K562 (cell line): ENCODE measurements around the gene KIF21A. TPM values are rescaled to one million over a fixed set of nuclear protein-coding genes. Genes with fewer than 3 reads are reported as not detected.

Source experiments
- ATAC-seq: fragments of 200-7000 bp; cut with Tn5 transposase; 3 replicates; pipeline ENCODE4 v1.9.1; 2020; ENCODE audit warnings: moderate library complexity
- BruUV-seq: library from RNA; stranded (reverse); fragments of 400-500 nt; replicated peaks from 2 replicates; lab custom pipeline; 2021; lab: Mats Ljungman, UMichigan
- CTCF ChIA-PET: fragments of 300-600 bp; formaldehyde crosslinking; extraction: SDS; loops from one replicate; lab custom pipeline; 2021; ENCODE audit warnings: low intra/inter-chr PET ratio; lab: Yijun Ruan, JAX
- POLR2A ChIA-PET: fragments of 300-600, 350-650 bp; sonication (Branson Sonifier 250); formaldehyde crosslinking; extraction: SDS; loops from one replicate; lab custom pipeline; 2021; ENCODE audit warnings: antibody characterized with exemption, inconsistent platforms; lab: Yijun Ruan, JAX
- DNase-seq, 4 experiments: peaks; one replicate each; pipeline versions ENCODE4 v3.0.0 to v3.0.0-alpha.2; 2011 to 2018; ENCODE audit warnings: low spot score in 3 of 4, mixed read lengths in 3 of 4; ENCODE audit errors: extremely low read depth in 1 of 4
- FAIRE-seq: peaks from 2 replicates; lab custom pipeline; 2011; peaks lifted over from hg19 to GRCh38; lab: Jason Lieb, UNC
- H2AFZ ChIP-seq: 2 replicates; pipeline ENCODE4 v1.6.0; 2011; ENCODE audit warnings: low read depth, low read length, control low read depth, inconsistent platforms
- H3K27ac ChIP-seq: fragments of 200-600 bp; 3 replicates; pipeline ENCODE4 v1.8.0; 2011; ENCODE audit warnings: low read depth, mild to moderate bottlenecking, control low read depth, inconsistent platforms, low read length, moderate library complexity, mixed read lengths; ENCODE audit errors: extremely low read depth
- H3K27me3 ChIP-seq, 2 experiments: fragments of 300-600 bp in 1 of 2; 2 replicates in 1 of 2; 3 replicates in 1 of 2; pipeline versions ENCODE4 v1.6.0 to v1.8.0; 2011; ENCODE audit warnings: inconsistent platforms in 2 of 2, low read length in 2 of 2, mild to moderate bottlenecking in 1 of 2, mixed read lengths in 1 of 2, moderate library complexity in 1 of 2; ENCODE audit not compliant: control insufficient read depth in 2 of 2, insufficient read depth in 2 of 2
- H3K36me3 ChIP-seq: fragments of 300-600 bp; 3 replicates; pipeline ENCODE4 v1.8.0; 2011; ENCODE audit warnings: mild to moderate bottlenecking, low read length, inconsistent platforms; ENCODE audit not compliant: control insufficient read depth, insufficient read depth
- H3K4me1 ChIP-seq, 2 experiments: fragments of 200-600 bp in 1 of 2; replicated peaks in 1 of 2; 2 replicates in 1 of 2; 3 replicates in 1 of 2; pipeline versions ENCODE4 v1.5.1 to v1.8.0; 2011; ENCODE audit warnings: inconsistent platforms in 2 of 2, low read length in 2 of 2, mild to moderate bottlenecking in 1 of 2, mixed read lengths in 1 of 2, moderate library complexity in 1 of 2; ENCODE audit not compliant: control insufficient read depth in 2 of 2, insufficient read depth in 2 of 2
- H3K4me2 ChIP-seq: 2 replicates; pipeline ENCODE4 v1.6.1; 2011; ENCODE audit warnings: low read length, control low read depth, inconsistent platforms, mixed read lengths; ENCODE audit not compliant: insufficient read depth
- H3K4me3 ChIP-seq: fragments of 200-600 bp; sonication (generic), shearing (Covaris generic); 2 replicates; pipeline ENCODE4 v1.5.1; 2016; ENCODE audit warnings: control low read depth, inconsistent platforms
- H3K79me2 ChIP-seq: fragments of 200-600 bp; 3 replicates; pipeline ENCODE4 v1.8.0; 2011; ENCODE audit warnings: low read length, inconsistent platforms; ENCODE audit not compliant: control insufficient read depth, insufficient read depth
- H3K9ac ChIP-seq, 2 experiments: 2 replicates each; pipeline versions ENCODE4 v1.6.0 to v1.6.1; 2011; ENCODE audit warnings: low read depth in 2 of 2, low read length in 2 of 2, control low read depth in 1 of 2, inconsistent platforms in 1 of 2, mild to moderate bottlenecking in 1 of 2, mixed read lengths in 1 of 2; ENCODE audit not compliant: insufficient read depth in 1 of 2
- H3K9me1 ChIP-seq: one replicate; pipeline ENCODE4 v1.6.0; 2011; ENCODE audit warnings: inconsistent platforms, mild to moderate bottlenecking, low read length, moderate library complexity; ENCODE audit not compliant: control insufficient read depth, insufficient read depth
- H3K9me3 ChIP-seq: replicated peaks from 2 replicates; pipeline ENCODE4 v1.5.1; 2011; ENCODE audit warnings: low read depth, low read length, inconsistent platforms; ENCODE audit not compliant: control insufficient read depth, insufficient read depth
- H4K20me1 ChIP-seq: replicated peaks from 2 replicates; pipeline ENCODE4 v1.6.1; 2011; ENCODE audit warnings: low read length, inconsistent platforms, mixed read lengths; ENCODE audit not compliant: control insufficient read depth, insufficient read depth
- AFF1 ChIP-seq, 2 experiments: fragments of 450-650 bp; IDR thresholded peaks; 2 replicates each; pipeline ENCODE4 v1.6.1; 2018; ENCODE audit warnings: mild to moderate bottlenecking in 2 of 2, low read depth in 1 of 2; ENCODE audit not compliant: partially characterized antibody in 2 of 2
- HSF4 ChIP-seq: fragments of 250-450 bp; sonication (Bioruptor Pico); IDR thresholded peaks from 2 replicates; pipeline ENCODE4 v2.1.2; 2022; ENCODE audit warnings: mild to moderate bottlenecking, moderate library complexity, borderline replicate concordance
- RB1 ChIP-seq: fragments of 450-650 bp; IDR thresholded peaks from 2 replicates; pipeline ENCODE4 v1.6.1; 2017; ENCODE audit warnings: low read depth, mild to moderate bottlenecking
- RBM17 ChIP-seq: fragments of 200-400 bp; formaldehyde crosslinking; IDR thresholded peaks from 2 replicates; pipeline ENCODE4 v1.6.1; 2017; ENCODE audit warnings: low read depth, mild to moderate bottlenecking, low read length, borderline replicate concordance
- ZKSCAN8 ChIP-seq: fragments of 200-800 bp; sonication (Bioruptor generic); IDR thresholded peaks from 2 replicates; pipeline ENCODE4 v1.6.1; 2016; ENCODE audit warnings: missing genetic modification characterization, missing compliant biosample characterization
- ZNF280A ChIP-seq: fragments of 450-650 bp; IDR thresholded peaks from 2 replicates; pipeline ENCODE4 v1.6.1; 2018; ENCODE audit warnings: mild to moderate bottlenecking, low read depth; ENCODE audit not compliant: partially characterized antibody
- WGBS: fragments of 100-300 bp; shearing (Covaris generic); methylation state at CpG from one replicate; pipeline ENCODE4 v1.1.6; 2016; ENCODE audit warnings: low coverage, mixed read lengths; ENCODE audit not compliant: insufficient coverage; ENCODE audit errors: missing lambda C conversion rate; 5-methylcytosine and 5-hydroxymethylcytosine counted together
- in situ Hi-C: fragments of 300-500 bp; cut with MboI; formaldehyde crosslinking; loops from 4 replicates; pipeline ENCODE4 v1.15.0; 2018; ENCODE audit warnings: inconsistent platforms, mixed read lengths
- intact Hi-C: fragments of 100-400 bp; cut with micrococcal nuclease; formaldehyde crosslinking; loops from 2 replicates; pipeline ENCODE4 v1.14.2; 2022
- polyA plus RNA-seq, 8 experiments: library from polyadenylated mRNA; depleted of rRNA in 4 of 8; stranded (reverse) in 5 of 8; unstranded in 3 of 8; fragments of >200 nt; fragmentation: Nextera tagmentation in 2 of 8; fragmentation: Illumina TruSeq in 1 of 8; extraction: Ambion mirVana in 2 of 8; extraction: Trizol in 1 of 8; gene quantifications; 2 replicates each; pipeline versions ENCODE4 v1.2.1 to v1.2.3, GENCODE V29; 2011 to 2014; ENCODE audit warnings: inconsistent platforms in 1 of 8, missing spikeins in 1 of 8
- total RNA-seq, 7 experiments: library from RNA; depleted of rRNA in 6 of 7; stranded (reverse); fragments of >200 nt in 6 of 7; fragmentation: Illumina TruSeq in 2 of 7; extraction: Trizol in 2 of 7; gene quantifications; 2 replicates each; pipeline versions ENCODE4 v1.2.1 to v1.2.3, GENCODE V29; 2011 to 2021; ENCODE audit warnings: low replicate concordance in 1 of 7

KIF21A gene
- total and polyA plus RNA-seq, 9 of the 15 experiments (the other 6 are each of a cell fraction or from before 2014, with no cell fraction given), result 17.7 to 45.0 (median 30.3) TPM

GRCh38 chr12:39417916-39418315 lies 25.0 kb downstream of the KIF21A start (continued):
- no peak for TF ChIP-seq ZNF280A
- TF ChIP-seq, all 486 proteins: peak for 0

- Histone ChIP-seq H3K79me2 (peaks cover 14% of the 10 kb centered on the region; the same call in 1 of the 3 replicates), H3K9me3 (no peaks in the 10 kb centered on the region), H3K4me1 (peaks cover 0 to 3% of the 10 kb centered on the region in 2 experiments; a peak in 1 of 5 replicates), H3K36me3 (peaks cover 14% of the 10 kb centered on the region; the same call in 1 of the 3 replicates), H3K4me3 (no peak overlapping the region), H3K27me3 (no peaks in the 10 kb centered on the region), H3K4me2 (no peak overlapping the region), H4K20me1 (no peaks in the 10 kb centered on the region), H3K9me1 (no peaks in the 10 kb centered on the region), H2AFZ (no peak overlapping the region), H3K9ac (no peak overlapping the region), H3K27ac (no peak overlapping the region)
- intact Hi-C loops, result no loop called here
- WGBS, result 79% methylated on average over 2 of the region's 2 CpGs
- ATAC-seq, result no peak; the same call in 2 of the 3 replicates
- DNase-seq, result no peak
- ChIA-PET POLR2A (interaction anchor here (0.6 to 0.9 kb wide), 2 partner anchors 29 to 36 kb away, joined by 3 read pairs; partner anchors contain the start of gene KIF21A), CTCF (no interaction called here)
- BruUV-seq, result no TSS peak
- peak; percentile 54 for FAIRE-seq
- in situ Hi-C loops, result no loop called here
- TF ChIP-seq AFF1 (IDR thresholded peaks at IDR 0.05; ENCODE audit: low read depth in 1 of 2, partially characterized antibody in 2 of 2) (no peak), RB1 (no peak), ZKSCAN8 (CRISPR knock-in tag) (no peak), HSF4 (CRISPR knock-in tag) (no peak), RBM17 (no peak)
Measured at GRCh38 chr12:39413836-39414771, 28.8 kb downstream of the KIF21A start.
